ENCODE data around the gene BCAS4.

Gene BCAS4

GRCh38 chr20:50823319-50823718 lies 28.5 kb downstream of the BCAS4 start:
- DNase-seq, result no peak

- no peak for DNase-seq
Observed at GRCh38 chr20:50824137-50824536, 29.3 kb downstream of the BCAS4 start.

GRCh38 chr20:50826121-50826520 lies 31.3 kb downstream of the BCAS4 start:
- no peak for DNase-seq

- no peak for DNase-seq
Observed at GRCh38 chr20:50828363-50829136, 33.7 kb downstream of the BCAS4 start.

- no peak for DNase-seq
Observed at GRCh38 chr20:50831622-50832021, 36.8 kb downstream of the BCAS4 start.

GRCh38 chr20:50834599-50835005 lies 39.7 kb downstream of the BCAS4 start:
- DNase-seq, result no peak

- DNase-seq, result no peak
Observed at GRCh38 chr20:50837532-50838321, 42.9 kb downstream of the BCAS4 start.

- DNase-seq, result no peak
Observed at GRCh38 chr20:50838322-50838625, 43.4 kb downstream of the BCAS4 start.

GRCh38 chr20:50838707-50839385 lies 44.0 kb downstream of the BCAS4 start:
- DNase-seq, result no peak

- no peak for DNase-seq
Observed at GRCh38 chr20:50842821-50843220, 48.0 kb downstream of the BCAS4 start.

- DNase-seq, result no peak
Observed at GRCh38 chr20:50843331-50844276, 48.7 kb downstream of the BCAS4 start.

- DNase-seq, result no peak
Observed at GRCh38 chr20:50844430-50845100, 49.7 kb downstream of the BCAS4 start.

GRCh38 chr20:50845566-50846215 lies 50.8 kb downstream of the BCAS4 start:
- DNase-seq, result no peak

- no peak for DNase-seq
Observed at GRCh38 chr20:50848341-50848808, 53.5 kb downstream of the BCAS4 start.

GRCh38 chr20:50848846-50849673 lies 54.2 kb downstream of the BCAS4 start:
- no peak for DNase-seq

GRCh38 chr20:50850721-50851286 lies 55.9 kb downstream of the BCAS4 start:
- DNase-seq, result no peak

- no peak for DNase-seq
Observed at GRCh38 chr20:50852085-50852484, 57.2 kb downstream of the BCAS4 start.

- DNase-seq, result no peak
Observed at GRCh38 chr20:50854506-50855249, 59.8 kb downstream of the BCAS4 start.

All from activated gamma-delta T cell (primary cell).